GM12878 (cell line): ENCODE results near the gene ATXN1. TPM values are rescaled to one million over a fixed set of nuclear protein-coding genes. Genes with fewer than 3 reads are reported as not detected.

Experiments used
- CHD4 ChIP-seq: fragments of 200-600 bp; sonication (generic); IDR thresholded peaks from 2 replicates; pipeline ENCODE4 v1.6.1; 2016; ENCODE audit warnings: mild to moderate bottlenecking
- FOS ChIP-seq: IDR thresholded peaks from 3 replicates; pipeline ENCODE4 v1.6.1; 2011; ENCODE audit warnings: borderline replicate concordance; ENCODE audit not compliant: insufficient read length; ENCODE audit errors: extremely low read depth
- GABPA ChIP-seq: IDR thresholded peaks from 2 replicates; pipeline ENCODE4 v1.6.1; 2014; ENCODE audit warnings: antibody characterized with exemption, low read depth, mild to moderate bottlenecking, inconsistent platforms
- POU2F2 ChIP-seq: IDR thresholded peaks from 3 replicates; pipeline ENCODE4 v1.6.1; 2011; ENCODE audit warnings: low read depth, mild to moderate bottlenecking, low read length, borderline replicate concordance
- RUNX3 ChIP-seq: IDR thresholded peaks from 2 replicates; pipeline ENCODE4 v1.6.1; 2012; ENCODE audit warnings: low read length, inconsistent platforms
- STAT1 ChIP-seq: fragments of 450-650 bp; conservative IDR thresholded peaks from 2 replicates; pipeline ENCODE4 v1.6.1; 2014; ENCODE audit warnings: antibody characterized with exemption, mild to moderate bottlenecking
- TCF3 ChIP-seq: IDR thresholded peaks from 2 replicates; pipeline ENCODE4 v1.6.1; 2012; ENCODE audit warnings: low read depth, mild to moderate bottlenecking, low read length, borderline replicate concordance; ENCODE audit not compliant: insufficient read depth
- YBX1 ChIP-seq: fragments of 450-650 bp; IDR thresholded peaks from 2 replicates; pipeline ENCODE4 v1.6.1; 2016; ENCODE audit warnings: antibody characterized with exemption
- ZNF217 ChIP-seq: fragments of 450-650 bp; IDR thresholded peaks from 2 replicates; pipeline ENCODE4 v1.6.1; 2017; ENCODE audit warnings: antibody characterized with exemption, mild to moderate bottlenecking
- polyA plus RNA-seq, 11 experiments: library from polyadenylated mRNA; depleted of rRNA in 4 of 11; unstranded in 6 of 11; stranded (reverse) in 5 of 11; fragments of >200 nt; fragmentation: Nextera tagmentation in 4 of 11; fragmentation: Illumina TruSeq in 1 of 11; extraction: Ambion mirVana in 4 of 11; extraction: Trizol in 1 of 11; gene quantifications; 1 replicate in 1 of 11; 2 replicates in 10 of 11; pipeline versions ENCODE4 v1.2.1 to v1.2.3, GENCODE V29; 2011 to 2016; ENCODE audit warnings: inconsistent platforms in 2 of 11, missing spikeins in 2 of 11, low read depth in 1 of 11
- total RNA-seq, 4 experiments: library from RNA; depleted of rRNA in 3 of 4; stranded (reverse); fragments of >200 nt in 3 of 4; fragmentation: Illumina TruSeq in 1 of 4; extraction: Trizol in 1 of 4; gene quantifications; 2 replicates each; pipeline versions ENCODE4 v1.2.1 to v1.2.3, GENCODE V29; 2013 to 2021
- TF ChIP-seq, protein P1 (sequence below): fragments of 450-650 bp; formaldehyde crosslinking; IDR thresholded peaks from 2 replicates; pipeline ENCODE4 v1.5.0; 2022; ENCODE audit warnings: mild to moderate bottlenecking, missing genetic modification characterization
- TF ChIP-seq, protein P2 (sequence below): IDR thresholded peaks from 2 replicates; pipeline ENCODE4 v1.6.1; 2011; ENCODE audit warnings: borderline replicate concordance, low read depth, mild to moderate bottlenecking, moderate library complexity, low read length; ENCODE audit not compliant: insufficient read depth, poor library complexity, severe bottlenecking
- TF ChIP-seq, protein P3 (sequence below): IDR thresholded peaks from 2 replicates; pipeline ENCODE4 v1.6.1; 2012; ENCODE audit warnings: improper control_type of control experiment, low read depth, low read length; ENCODE audit not compliant: insufficient replicate concordance
- TF ChIP-seq, protein P4 (sequence below): IDR thresholded peaks from 2 replicates; pipeline ENCODE4 v1.6.1; 2011; ENCODE audit warnings: borderline replicate concordance, low read depth, mild to moderate bottlenecking, moderate library complexity, mixed read lengths, low read length; ENCODE audit not compliant: insufficient read depth; ENCODE audit errors: extremely low read length
- TF ChIP-seq, protein P5 (sequence below): fragments of 150-350 bp; IDR thresholded peaks from 2 replicates; pipeline ENCODE4 v1.6.1; 2016; ENCODE audit warnings: low read depth, low read length

ATXN1 gene
- total and polyA plus RNA-seq, 10 of the 15 experiments (the other 5 are each of a cell fraction or from before 2014, with no cell fraction given) = 12.2 to 51.2 (median 20.5) TPM

DNA sequence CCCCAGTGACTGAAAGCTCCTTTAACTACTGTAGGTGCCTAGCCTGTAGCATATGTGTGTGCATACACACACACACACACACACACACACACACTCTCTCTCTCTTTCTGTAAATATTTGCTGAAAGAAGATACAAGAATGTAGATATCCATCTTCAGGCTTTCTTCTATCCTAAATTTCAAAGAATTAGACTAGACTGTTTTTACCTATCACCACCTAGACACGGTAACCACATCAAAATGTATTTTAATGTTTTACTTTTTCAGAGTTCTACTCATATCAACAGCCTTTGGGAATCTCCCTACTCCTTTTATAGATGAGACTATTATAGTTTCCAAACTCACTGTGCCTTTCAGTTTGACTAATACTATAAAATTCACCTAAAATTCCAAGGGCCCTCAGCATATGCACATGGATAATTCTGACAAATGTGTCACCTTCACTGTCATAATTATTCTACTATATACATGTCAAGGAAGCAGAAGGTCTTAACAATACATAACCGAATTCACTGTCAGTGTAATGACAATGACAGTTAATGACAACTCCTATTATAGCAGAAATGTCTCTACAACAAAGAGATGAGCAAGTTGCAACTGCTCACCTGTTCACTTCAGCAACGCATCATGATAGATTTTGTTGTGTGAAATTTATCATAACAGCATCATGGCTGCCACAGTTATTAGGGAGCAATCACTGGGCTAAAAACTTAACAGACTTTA, 286.3 kb downstream of the ATXN1 start (continued):
- peak; percentile 29; the same call in 1 of the 3 replicates for TF ChIP-seq POU2F2
- TF ChIP-seq, protein P1, sequence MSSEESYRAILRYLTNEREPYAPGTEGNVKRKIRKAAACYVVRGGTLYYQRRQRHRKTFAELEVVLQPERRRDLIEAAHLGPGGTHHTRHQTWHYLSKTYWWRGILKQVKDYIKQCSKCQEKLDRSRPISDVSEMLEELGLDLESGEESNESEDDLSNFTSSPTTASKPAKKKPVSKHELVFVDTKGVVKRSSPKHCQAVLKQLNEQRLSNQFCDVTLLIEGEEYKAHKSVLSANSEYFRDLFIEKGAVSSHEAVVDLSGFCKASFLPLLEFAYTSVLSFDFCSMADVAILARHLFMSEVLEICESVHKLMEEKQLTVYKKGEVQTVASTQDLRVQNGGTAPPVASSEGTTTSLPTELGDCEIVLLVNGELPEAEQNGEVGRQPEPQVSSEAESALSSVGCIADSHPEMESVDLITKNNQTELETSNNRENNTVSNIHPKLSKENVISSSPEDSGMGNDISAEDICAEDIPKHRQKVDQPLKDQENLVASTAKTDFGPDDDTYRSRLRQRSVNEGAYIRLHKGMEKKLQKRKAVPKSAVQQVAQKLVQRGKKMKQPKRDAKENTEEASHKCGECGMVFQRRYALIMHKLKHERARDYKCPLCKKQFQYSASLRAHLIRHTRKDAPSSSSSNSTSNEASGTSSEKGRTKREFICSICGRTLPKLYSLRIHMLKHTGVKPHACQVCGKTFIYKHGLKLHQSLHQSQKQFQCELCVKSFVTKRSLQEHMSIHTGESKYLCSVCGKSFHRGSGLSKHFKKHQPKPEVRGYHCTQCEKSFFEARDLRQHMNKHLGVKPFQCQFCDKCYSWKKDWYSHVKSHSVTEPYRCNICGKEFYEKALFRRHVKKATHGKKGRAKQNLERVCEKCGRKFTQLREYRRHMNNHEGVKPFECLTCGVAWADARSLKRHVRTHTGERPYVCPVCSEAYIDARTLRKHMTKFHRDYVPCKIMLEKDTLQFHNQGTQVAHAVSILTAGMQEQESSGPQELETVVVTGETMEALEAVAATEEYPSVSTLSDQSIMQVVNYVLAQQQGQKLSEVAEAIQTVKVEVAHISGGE (CRISPR knock-in tag) = no peak
- no peak for TF ChIP-seq CHD4
- TF ChIP-seq GABPA = peak; percentile 72; the same call in 1 of the 2 replicates
- TF ChIP-seq, protein P2, sequence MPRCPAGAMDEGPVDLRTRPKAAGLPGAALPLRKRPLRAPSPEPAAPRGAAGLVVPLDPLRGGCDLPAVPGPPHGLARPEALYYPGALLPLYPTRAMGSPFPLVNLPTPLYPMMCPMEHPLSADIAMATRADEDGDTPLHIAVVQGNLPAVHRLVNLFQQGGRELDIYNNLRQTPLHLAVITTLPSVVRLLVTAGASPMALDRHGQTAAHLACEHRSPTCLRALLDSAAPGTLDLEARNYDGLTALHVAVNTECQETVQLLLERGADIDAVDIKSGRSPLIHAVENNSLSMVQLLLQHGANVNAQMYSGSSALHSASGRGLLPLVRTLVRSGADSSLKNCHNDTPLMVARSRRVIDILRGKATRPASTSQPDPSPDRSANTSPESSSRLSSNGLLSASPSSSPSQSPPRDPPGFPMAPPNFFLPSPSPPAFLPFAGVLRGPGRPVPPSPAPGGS = peak; percentile 93
- TF ChIP-seq YBX1 = no peak
- no peak for TF ChIP-seq STAT1
- TF ChIP-seq ZNF217 = 0 out of 2 replicates have a peak, but pooled peaks have one; percentile 77
- TF ChIP-seq, protein P3, sequence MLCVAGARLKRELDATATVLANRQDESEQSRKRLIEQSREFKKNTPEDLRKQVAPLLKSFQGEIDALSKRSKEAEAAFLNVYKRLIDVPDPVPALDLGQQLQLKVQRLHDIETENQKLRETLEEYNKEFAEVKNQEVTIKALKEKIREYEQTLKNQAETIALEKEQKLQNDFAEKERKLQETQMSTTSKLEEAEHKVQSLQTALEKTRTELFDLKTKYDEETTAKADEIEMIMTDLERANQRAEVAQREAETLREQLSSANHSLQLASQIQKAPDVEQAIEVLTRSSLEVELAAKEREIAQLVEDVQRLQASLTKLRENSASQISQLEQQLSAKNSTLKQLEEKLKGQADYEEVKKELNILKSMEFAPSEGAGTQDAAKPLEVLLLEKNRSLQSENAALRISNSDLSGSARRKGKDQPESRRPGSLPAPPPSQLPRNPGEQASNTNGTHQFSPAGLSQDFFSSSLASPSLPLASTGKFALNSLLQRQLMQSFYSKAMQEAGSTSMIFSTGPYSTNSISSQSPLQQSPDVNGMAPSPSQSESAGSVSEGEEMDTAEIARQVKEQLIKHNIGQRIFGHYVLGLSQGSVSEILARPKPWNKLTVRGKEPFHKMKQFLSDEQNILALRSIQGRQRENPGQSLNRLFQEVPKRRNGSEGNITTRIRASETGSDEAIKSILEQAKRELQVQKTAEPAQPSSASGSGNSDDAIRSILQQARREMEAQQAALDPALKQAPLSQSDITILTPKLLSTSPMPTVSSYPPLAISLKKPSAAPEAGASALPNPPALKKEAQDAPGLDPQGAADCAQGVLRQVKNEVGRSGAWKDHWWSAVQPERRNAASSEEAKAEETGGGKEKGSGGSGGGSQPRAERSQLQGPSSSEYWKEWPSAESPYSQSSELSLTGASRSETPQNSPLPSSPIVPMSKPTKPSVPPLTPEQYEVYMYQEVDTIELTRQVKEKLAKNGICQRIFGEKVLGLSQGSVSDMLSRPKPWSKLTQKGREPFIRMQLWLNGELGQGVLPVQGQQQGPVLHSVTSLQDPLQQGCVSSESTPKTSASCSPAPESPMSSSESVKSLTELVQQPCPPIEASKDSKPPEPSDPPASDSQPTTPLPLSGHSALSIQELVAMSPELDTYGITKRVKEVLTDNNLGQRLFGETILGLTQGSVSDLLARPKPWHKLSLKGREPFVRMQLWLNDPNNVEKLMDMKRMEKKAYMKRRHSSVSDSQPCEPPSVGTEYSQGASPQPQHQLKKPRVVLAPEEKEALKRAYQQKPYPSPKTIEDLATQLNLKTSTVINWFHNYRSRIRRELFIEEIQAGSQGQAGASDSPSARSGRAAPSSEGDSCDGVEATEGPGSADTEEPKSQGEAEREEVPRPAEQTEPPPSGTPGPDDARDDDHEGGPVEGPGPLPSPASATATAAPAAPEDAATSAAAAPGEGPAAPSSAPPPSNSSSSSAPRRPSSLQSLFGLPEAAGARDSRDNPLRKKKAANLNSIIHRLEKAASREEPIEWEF = no peak
- TF ChIP-seq, protein P4, sequence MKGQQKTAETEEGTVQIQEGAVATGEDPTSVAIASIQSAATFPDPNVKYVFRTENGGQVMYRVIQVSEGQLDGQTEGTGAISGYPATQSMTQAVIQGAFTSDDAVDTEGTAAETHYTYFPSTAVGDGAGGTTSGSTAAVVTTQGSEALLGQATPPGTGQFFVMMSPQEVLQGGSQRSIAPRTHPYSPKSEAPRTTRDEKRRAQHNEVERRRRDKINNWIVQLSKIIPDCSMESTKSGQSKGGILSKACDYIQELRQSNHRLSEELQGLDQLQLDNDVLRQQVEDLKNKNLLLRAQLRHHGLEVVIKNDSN = no peak
- TF ChIP-seq RUNX3 = peak; percentile 93
- no peak for TF ChIP-seq FOS
- 0 out of 2 replicates have a peak, but pooled peaks have one; percentile 46 for TF ChIP-seq TCF3
- TF ChIP-seq, protein P5, sequence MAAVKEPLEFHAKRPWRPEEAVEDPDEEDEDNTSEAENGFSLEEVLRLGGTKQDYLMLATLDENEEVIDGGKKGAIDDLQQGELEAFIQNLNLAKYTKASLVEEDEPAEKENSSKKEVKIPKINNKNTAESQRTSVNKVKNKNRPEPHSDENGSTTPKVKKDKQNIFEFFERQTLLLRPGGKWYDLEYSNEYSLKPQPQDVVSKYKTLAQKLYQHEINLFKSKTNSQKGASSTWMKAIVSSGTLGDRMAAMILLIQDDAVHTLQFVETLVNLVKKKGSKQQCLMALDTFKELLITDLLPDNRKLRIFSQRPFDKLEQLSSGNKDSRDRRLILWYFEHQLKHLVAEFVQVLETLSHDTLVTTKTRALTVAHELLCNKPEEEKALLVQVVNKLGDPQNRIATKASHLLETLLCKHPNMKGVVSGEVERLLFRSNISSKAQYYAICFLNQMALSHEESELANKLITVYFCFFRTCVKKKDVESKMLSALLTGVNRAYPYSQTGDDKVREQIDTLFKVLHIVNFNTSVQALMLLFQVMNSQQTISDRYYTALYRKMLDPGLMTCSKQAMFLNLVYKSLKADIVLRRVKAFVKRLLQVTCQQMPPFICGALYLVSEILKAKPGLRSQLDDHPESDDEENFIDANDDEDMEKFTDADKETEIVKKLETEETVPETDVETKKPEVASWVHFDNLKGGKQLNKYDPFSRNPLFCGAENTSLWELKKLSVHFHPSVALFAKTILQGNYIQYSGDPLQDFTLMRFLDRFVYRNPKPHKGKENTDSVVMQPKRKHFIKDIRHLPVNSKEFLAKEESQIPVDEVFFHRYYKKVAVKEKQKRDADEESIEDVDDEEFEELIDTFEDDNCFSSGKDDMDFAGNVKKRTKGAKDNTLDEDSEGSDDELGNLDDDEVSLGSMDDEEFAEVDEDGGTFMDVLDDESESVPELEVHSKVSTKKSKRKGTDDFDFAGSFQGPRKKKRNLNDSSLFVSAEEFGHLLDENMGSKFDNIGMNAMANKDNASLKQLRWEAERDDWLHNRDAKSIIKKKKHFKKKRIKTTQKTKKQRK = no peak
